GM19025 (cell line): Measurements from ENCODE around the gene HLA-DQA2.
"Not testable (repeated sequence)": the region's sequence is repeated elsewhere in the genome, so short reads cannot be mapped to it uniquely, and the experiment has no call there.

Experiments
- ATAC-seq: cut with Tn5 transposase; IDR thresholded peaks from one replicate; pipeline ENCODE4 v1.9.1; 2021; ENCODE audit warnings: mild to moderate bottlenecking, low read depth, moderate library complexity; ENCODE audit not compliant: unreplicated experiment

The HLA-DQA2 gene

GRCh38 chr6:32775071-32775470 is 33.9 kb downstream of the HLA-DQA2 start:
- ATAC-seq: no peak

GRCh38 chr6:32779036-32779435 is 37.8 kb downstream of the HLA-DQA2 start:
- no peak for ATAC-seq

- not testable (repeated sequence) for ATAC-seq
Observed at GRCh38 chr6:32782923-32783322, 41.7 kb downstream of the HLA-DQA2 start.

- ATAC-seq: no peak
Observed at GRCh38 chr6:32785781-32786533, 44.8 kb downstream of the HLA-DQA2 start.

- ATAC-seq: no peak
Observed at GRCh38 chr6:32790306-32790705, 49.1 kb downstream of the HLA-DQA2 start.

GRCh38 chr6:32792901-32793435 is 51.8 kb downstream of the HLA-DQA2 start:
- ATAC-seq: no peak

GRCh38 chr6:32794510-32794909 is 53.3 kb downstream of the HLA-DQA2 start:
- ATAC-seq: no peak
